HG02884 (cell line): ENCODE data around the gene TMCO4.
"Not testable (repeated sequence)": the region's sequence is repeated elsewhere in the genome, so short reads cannot be mapped to it uniquely, and the experiment has no call there.

Experiments used
- ATAC-seq: cut with Tn5 transposase; IDR thresholded peaks from one replicate; pipeline ENCODE4 v1.9.1; 2021; ENCODE audit warnings: mild to moderate bottlenecking, moderate library complexity; ENCODE audit not compliant: unreplicated experiment

Gene TMCO4

GRCh38 chr1:19799230-19800075 is at the start of gene TMCO4:
Gene TMCO4, minus strand, starts transcription at chr1:19799916. Its CDS starts 19,158 bp downstream, at chr1:19780758.
- no peak for ATAC-seq

- ATAC-seq = not testable (repeated sequence)
These were observed 49.6 kb upstream of the TMCO4 start for GRCh38 chr1:19849307-19849706.

GRCh38 chr1:19847334-19847733 is 47.6 kb upstream of the TMCO4 start:
- ATAC-seq = not testable (repeated sequence)

- ATAC-seq = no peak
These were observed 46.6 kb upstream of the TMCO4 start for GRCh38 chr1:19846338-19846737.

- no peak for ATAC-seq
These were observed 45.8 kb upstream of the TMCO4 start for GRCh38 chr1:19845555-19845954.

GRCh38 chr1:19844731-19845495 is 45.2 kb upstream of the TMCO4 start:
- no peak for ATAC-seq

- no peak for ATAC-seq
These were observed 40.5 kb upstream of the TMCO4 start for GRCh38 chr1:19840228-19840627.

GRCh38 chr1:19837866-19838265 is 38.1 kb upstream of the TMCO4 start:
- ATAC-seq = no peak

GRCh38 chr1:19835578-19835977 is 35.9 kb upstream of the TMCO4 start:
- no peak for ATAC-seq

- no peak for ATAC-seq
These were observed 31.7 kb upstream of the TMCO4 start for GRCh38 chr1:19831441-19831840.

- ATAC-seq = no peak
These were observed 28.8 kb upstream of the TMCO4 start for GRCh38 chr1:19828546-19828945.

GRCh38 chr1:19825298-19825697 is 25.6 kb upstream of the TMCO4 start:
- ATAC-seq = no peak

GRCh38 chr1:19824541-19824940 is 24.8 kb upstream of the TMCO4 start:
- ATAC-seq = no peak

- ATAC-seq = no peak
These were observed 24.3 kb upstream of the TMCO4 start for GRCh38 chr1:19824036-19824435.

GRCh38 chr1:19819701-19820100 is 20.0 kb upstream of the TMCO4 start:
- ATAC-seq = no peak

GRCh38 chr1:19818324-19818723 is 18.6 kb upstream of the TMCO4 start:
- ATAC-seq = no peak

GRCh38 chr1:19817160-19817559 is 17.4 kb upstream of the TMCO4 start:
- ATAC-seq = no peak

- ATAC-seq = not testable (repeated sequence)
These were observed 17.0 kb upstream of the TMCO4 start for GRCh38 chr1:19816737-19817086.

- ATAC-seq = no peak
These were observed 16.4 kb upstream of the TMCO4 start for GRCh38 chr1:19815801-19816736.

GRCh38 chr1:19814681-19815503 is 15.2 kb upstream of the TMCO4 start, which contains the start of gene RNF186:
Gene RNF186, minus strand, starts transcription at chr1:19815283. Its CDS starts 182 bp downstream, at chr1:19815101.
- ATAC-seq = no peak
